ENCODE results near the gene CD81. TPM values are rescaled to one million over a fixed set of nuclear protein-coding genes. Genes with fewer than 3 reads are reported as not detected.

Gene CD81
- total and polyA plus RNA-seq, 9 of the 15 experiments (the other 6 are each of a cell fraction or from before 2014, with no cell fraction given): 2.4 to 189 (median 61.7) TPM

DNA sequence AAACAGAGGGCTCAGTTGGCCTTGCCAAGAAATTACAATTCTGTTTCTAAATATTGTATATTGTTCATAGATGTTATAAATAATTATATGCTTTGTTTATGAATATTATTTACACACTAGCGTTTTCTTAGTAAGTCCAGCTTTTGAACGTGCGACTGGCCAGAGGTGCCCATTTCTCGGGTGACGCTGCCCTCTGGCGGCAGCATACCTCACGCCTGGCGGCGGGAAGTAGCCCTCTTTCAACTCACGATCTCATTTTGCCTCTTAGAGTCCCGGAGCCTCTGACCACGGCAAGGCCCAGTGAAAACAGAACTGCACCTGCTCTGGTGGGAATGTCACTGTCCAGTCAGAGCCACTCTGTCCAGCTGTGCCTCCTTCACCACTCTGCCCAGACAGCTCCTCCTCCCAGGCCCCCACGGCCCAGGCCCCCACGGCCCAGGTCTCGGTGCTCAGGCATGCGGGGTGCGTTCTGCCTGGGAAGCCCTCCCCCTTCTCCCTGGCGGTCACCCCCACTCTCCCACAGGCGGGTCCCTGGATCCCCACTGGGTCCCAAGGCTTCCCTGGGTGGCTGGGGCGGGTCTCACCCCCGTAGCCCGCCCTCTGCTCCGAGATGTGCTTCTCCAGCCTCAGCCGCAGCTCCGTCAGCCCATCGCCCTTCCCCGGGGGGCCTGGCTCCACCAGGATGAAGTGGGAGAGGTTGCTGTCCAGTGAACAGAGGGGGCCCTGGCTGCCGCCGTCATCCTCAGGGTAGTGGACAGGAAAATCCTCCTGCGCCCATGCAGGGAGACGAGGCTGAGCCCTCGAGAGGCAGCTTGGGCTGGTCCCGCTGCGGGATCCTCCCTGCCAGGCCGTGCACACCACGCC, 42.8 kb downstream of the CD81 start (continued):
- no peak for TF ChIP-seq PRDM10 (IDR thresholded peaks at IDR 0.05; ENCODE audit: partially characterized antibody)
- TF ChIP-seq, protein P1, sequence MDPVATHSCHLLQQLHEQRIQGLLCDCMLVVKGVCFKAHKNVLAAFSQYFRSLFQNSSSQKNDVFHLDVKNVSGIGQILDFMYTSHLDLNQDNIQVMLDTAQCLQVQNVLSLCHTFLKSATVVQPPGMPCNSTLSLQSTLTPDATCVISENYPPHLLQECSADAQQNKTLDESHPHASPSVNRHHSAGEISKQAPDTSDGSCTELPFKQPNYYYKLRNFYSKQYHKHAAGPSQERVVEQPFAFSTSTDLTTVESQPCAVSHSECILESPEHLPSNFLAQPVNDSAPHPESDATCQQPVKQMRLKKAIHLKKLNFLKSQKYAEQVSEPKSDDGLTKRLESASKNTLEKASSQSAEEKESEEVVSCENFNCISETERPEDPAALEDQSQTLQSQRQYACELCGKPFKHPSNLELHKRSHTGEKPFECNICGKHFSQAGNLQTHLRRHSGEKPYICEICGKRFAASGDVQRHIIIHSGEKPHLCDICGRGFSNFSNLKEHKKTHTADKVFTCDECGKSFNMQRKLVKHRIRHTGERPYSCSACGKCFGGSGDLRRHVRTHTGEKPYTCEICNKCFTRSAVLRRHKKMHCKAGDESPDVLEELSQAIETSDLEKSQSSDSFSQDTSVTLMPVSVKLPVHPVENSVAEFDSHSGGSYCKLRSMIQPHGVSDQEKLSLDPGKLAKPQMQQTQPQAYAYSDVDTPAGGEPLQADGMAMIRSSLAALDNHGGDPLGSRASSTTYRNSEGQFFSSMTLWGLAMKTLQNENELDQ (CRISPR knock-in tag; IDR thresholded peaks at IDR 0.05; ENCODE audit: borderline replicate concordance): no peak
- TF ChIP-seq MTA1 (IDR thresholded peaks at IDR 0.05; ENCODE audit: borderline replicate concordance): no peak
- TF ChIP-seq FUS (optimal IDR thresholded peaks at IDR 0.05; ENCODE audit: low read depth, low read length): no peak
- peak; percentile 71 for TF ChIP-seq BHLHE40 (IDR thresholded peaks at IDR 0.05; ENCODE audit: low read length)
- TF ChIP-seq RNF2 (IDR thresholded peaks at IDR 0.05): no peak
- TF ChIP-seq, protein P2, sequence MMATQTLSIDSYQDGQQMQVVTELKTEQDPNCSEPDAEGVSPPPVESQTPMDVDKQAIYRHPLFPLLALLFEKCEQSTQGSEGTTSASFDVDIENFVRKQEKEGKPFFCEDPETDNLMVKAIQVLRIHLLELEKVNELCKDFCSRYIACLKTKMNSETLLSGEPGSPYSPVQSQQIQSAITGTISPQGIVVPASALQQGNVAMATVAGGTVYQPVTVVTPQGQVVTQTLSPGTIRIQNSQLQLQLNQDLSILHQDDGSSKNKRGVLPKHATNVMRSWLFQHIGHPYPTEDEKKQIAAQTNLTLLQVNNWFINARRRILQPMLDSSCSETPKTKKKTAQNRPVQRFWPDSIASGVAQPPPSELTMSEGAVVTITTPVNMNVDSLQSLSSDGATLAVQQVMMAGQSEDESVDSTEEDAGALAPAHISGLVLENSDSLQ (IDR thresholded peaks at IDR 0.05): no peak
- peak; percentile 72; the same call in 1 of the 2 replicates for TF ChIP-seq STAG1 (CRISPR knock-in tag; IDR thresholded peaks at IDR 0.05; ENCODE audit: borderline replicate concordance)
- no peak for TF ChIP-seq ZNF174 (CRISPR knock-in tag; IDR thresholded peaks at IDR 0.05)
- TF ChIP-seq, protein P3, sequence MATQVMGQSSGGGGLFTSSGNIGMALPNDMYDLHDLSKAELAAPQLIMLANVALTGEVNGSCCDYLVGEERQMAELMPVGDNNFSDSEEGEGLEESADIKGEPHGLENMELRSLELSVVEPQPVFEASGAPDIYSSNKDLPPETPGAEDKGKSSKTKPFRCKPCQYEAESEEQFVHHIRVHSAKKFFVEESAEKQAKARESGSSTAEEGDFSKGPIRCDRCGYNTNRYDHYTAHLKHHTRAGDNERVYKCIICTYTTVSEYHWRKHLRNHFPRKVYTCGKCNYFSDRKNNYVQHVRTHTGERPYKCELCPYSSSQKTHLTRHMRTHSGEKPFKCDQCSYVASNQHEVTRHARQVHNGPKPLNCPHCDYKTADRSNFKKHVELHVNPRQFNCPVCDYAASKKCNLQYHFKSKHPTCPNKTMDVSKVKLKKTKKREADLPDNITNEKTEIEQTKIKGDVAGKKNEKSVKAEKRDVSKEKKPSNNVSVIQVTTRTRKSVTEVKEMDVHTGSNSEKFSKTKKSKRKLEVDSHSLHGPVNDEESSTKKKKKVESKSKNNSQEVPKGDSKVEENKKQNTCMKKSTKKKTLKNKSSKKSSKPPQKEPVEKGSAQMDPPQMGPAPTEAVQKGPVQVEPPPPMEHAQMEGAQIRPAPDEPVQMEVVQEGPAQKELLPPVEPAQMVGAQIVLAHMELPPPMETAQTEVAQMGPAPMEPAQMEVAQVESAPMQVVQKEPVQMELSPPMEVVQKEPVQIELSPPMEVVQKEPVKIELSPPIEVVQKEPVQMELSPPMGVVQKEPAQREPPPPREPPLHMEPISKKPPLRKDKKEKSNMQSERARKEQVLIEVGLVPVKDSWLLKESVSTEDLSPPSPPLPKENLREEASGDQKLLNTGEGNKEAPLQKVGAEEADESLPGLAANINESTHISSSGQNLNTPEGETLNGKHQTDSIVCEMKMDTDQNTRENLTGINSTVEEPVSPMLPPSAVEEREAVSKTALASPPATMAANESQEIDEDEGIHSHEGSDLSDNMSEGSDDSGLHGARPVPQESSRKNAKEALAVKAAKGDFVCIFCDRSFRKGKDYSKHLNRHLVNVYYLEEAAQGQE (IDR thresholded peaks at IDR 0.05; ENCODE audit: borderline replicate concordance): peak; percentile 88
- TF ChIP-seq, protein P3 (CRISPR knock-in tag; IDR thresholded peaks at IDR 0.05; ENCODE audit: low read depth): no peak
- no peak for TF ChIP-seq GTF2A2 (tag; IDR thresholded peaks at IDR 0.05)
